IMR-90 (cell line): ENCODE measurements around the gene ATP12A. TPM values are rescaled to one million over a fixed set of nuclear protein-coding genes. Genes with fewer than 3 reads are reported as not detected.
A peak's percentile ranks its signal among the peaks of the same experiment; 100 is the strongest.

Experiments
- ATAC-seq: fragments of 200-7000 bp; cut with Tn5 transposase; 2 replicates; pipeline ENCODE4 v1.9.1; 2020; ENCODE audit warnings: low read depth, mild to moderate bottlenecking, moderate library complexity
- BruUV-seq: library from RNA; stranded (reverse); fragments of 400-500 nt; replicated peaks from 2 replicates; lab custom pipeline; 2021; lab: Mats Ljungman, UMichigan
- CTCF ChIA-PET: fragments of 300-600 bp; formaldehyde crosslinking; extraction: SDS; loops from one replicate; lab custom pipeline; 2021; ENCODE audit warnings: antibody characterized with exemption; lab: Yijun Ruan, JAX
- POLR2A ChIA-PET: fragments of 300-600 bp; sonication (Branson Sonifier 250); formaldehyde crosslinking; loops from one replicate; lab custom pipeline; 2022; ENCODE audit warnings: antibody characterized with exemption; ENCODE audit not compliant: unreplicated experiment; lab: Charles Lee
- DNase-seq: peaks from one replicate; pipeline ENCODE4 v3.0.0; 2013
- H2AFZ ChIP-seq: replicated peaks from 2 replicates; pipeline ENCODE3; 2013; ENCODE audit warnings: low read length, mild to moderate bottlenecking; ENCODE audit not compliant: poor library complexity
- H2AK5ac ChIP-seq: 2 replicates; pipeline ENCODE4 v1.6.1; 2013; ENCODE audit warnings: low read depth, low read length, inconsistent platforms
- H2AK9ac ChIP-seq: replicated peaks from 2 replicates; pipeline ENCODE3; 2013; ENCODE audit warnings: mild to moderate bottlenecking, low read depth, low read length, moderate library complexity; ENCODE audit not compliant: poor library complexity
- H2BK120ac ChIP-seq: 2 replicates; pipeline ENCODE4 v1.6.1; 2013; ENCODE audit warnings: low read depth, low read length, inconsistent platforms
- H2BK15ac ChIP-seq: 3 replicates; pipeline ENCODE4 v1.6.1; 2013; ENCODE audit warnings: low read depth, low read length, inconsistent platforms
- H2BK20ac ChIP-seq: 2 replicates; pipeline ENCODE4 v1.6.1; 2013; ENCODE audit warnings: low read depth, mild to moderate bottlenecking, inconsistent platforms, low read length, moderate library complexity
- H2BK5ac ChIP-seq: 2 replicates; pipeline ENCODE4 v1.6.1; 2013; ENCODE audit warnings: mild to moderate bottlenecking, low read depth, low read length, inconsistent platforms; ENCODE audit not compliant: poor library complexity, severe bottlenecking
- H3K14ac ChIP-seq: replicated peaks from 2 replicates; pipeline ENCODE4 v1.6.1; 2013; ENCODE audit warnings: low read depth, low read length, inconsistent platforms
- H3K18ac ChIP-seq: 2 replicates; pipeline ENCODE4 v1.6.1; 2013; ENCODE audit warnings: low read depth, low read length, control low read depth
- H3K23ac ChIP-seq: 2 replicates; pipeline ENCODE4 v1.6.1; 2013; ENCODE audit warnings: low read depth, low read length, inconsistent platforms
- H3K27ac ChIP-seq: 2 replicates; pipeline ENCODE4 v1.5.1; 2013; ENCODE audit warnings: mild to moderate bottlenecking, control low read depth, low read length; ENCODE audit not compliant: insufficient read depth
- H3K27me3 ChIP-seq: 2 replicates; pipeline ENCODE4 v1.6.1; 2013; ENCODE audit warnings: low read length; ENCODE audit not compliant: control insufficient read depth, insufficient read depth
- H3K36me3 ChIP-seq: 2 replicates; pipeline ENCODE4 v1.6.1; 2013; ENCODE audit warnings: low read length, mixed read lengths; ENCODE audit not compliant: control insufficient read depth, insufficient read depth
- H3K4ac ChIP-seq: 2 replicates; pipeline ENCODE4 v1.6.1; 2013; ENCODE audit warnings: low read depth, low read length, inconsistent platforms
- H3K4me1 ChIP-seq: 2 replicates; pipeline ENCODE4 v1.6.1; 2013; ENCODE audit warnings: low read length, mixed read lengths; ENCODE audit not compliant: control insufficient read depth, insufficient read depth
- H3K4me2 ChIP-seq: 2 replicates; pipeline ENCODE4 v1.6.1; 2013; ENCODE audit warnings: low read depth, mild to moderate bottlenecking, control low read depth, low read length, moderate library complexity
- H3K4me3 ChIP-seq: 2 replicates; pipeline ENCODE4 v1.5.1; 2013; ENCODE audit warnings: low read depth, mild to moderate bottlenecking, control low read depth, low read length, moderate library complexity; ENCODE audit not compliant: insufficient read depth
- H3K56ac ChIP-seq: 2 replicates; pipeline ENCODE4 v1.6.1; 2013; ENCODE audit warnings: low read length, inconsistent platforms; ENCODE audit not compliant: insufficient read depth; ENCODE audit errors: extremely low read depth
- H3K79me1 ChIP-seq, 2 experiments: 2 replicates each; pipeline ENCODE4 v1.6.1; 2013; ENCODE audit warnings: low read length in 2 of 2, inconsistent platforms in 1 of 2, low read depth in 1 of 2
- H3K9ac ChIP-seq: 2 replicates; pipeline ENCODE4 v1.6.1; 2013; ENCODE audit warnings: low read depth, low read length, control low read depth
- H3K9me1 ChIP-seq: 2 replicates; pipeline ENCODE4 v1.6.1; 2013; ENCODE audit warnings: low read length, inconsistent platforms; ENCODE audit not compliant: insufficient read depth
- H3K9me3 ChIP-seq: 2 replicates; pipeline ENCODE4 v1.6.1; 2013; ENCODE audit warnings: low read length; ENCODE audit not compliant: control insufficient read depth, insufficient read depth
- H4K20me1 ChIP-seq: 2 replicates; pipeline ENCODE4 v1.6.1; 2013; ENCODE audit warnings: low read length, inconsistent platforms; ENCODE audit not compliant: insufficient read depth
- H4K5ac ChIP-seq: 2 replicates; pipeline ENCODE4 v1.6.1; 2013; ENCODE audit warnings: mild to moderate bottlenecking, low read depth, low read length, control low read depth
- H4K8ac ChIP-seq, 2 experiments: 2 replicates each; pipeline ENCODE4 v1.6.1; 2013; ENCODE audit warnings: low read depth in 2 of 2, low read length in 2 of 2, control low read depth in 1 of 2, inconsistent platforms in 1 of 2
- H4K91ac ChIP-seq: 2 replicates; pipeline ENCODE4 v1.6.1; 2013; ENCODE audit warnings: low read depth, low read length, inconsistent platforms; ENCODE audit not compliant: insufficient read depth
- CEBPB ChIP-seq: IDR thresholded peaks from 2 replicates; pipeline ENCODE4 v1.6.1; 2012; ENCODE audit warnings: low read depth, low read length, improper control_type of control experiment
- CHD1 ChIP-seq: IDR thresholded peaks from 2 replicates; pipeline ENCODE4 v1.6.1; 2012; ENCODE audit warnings: low read depth, low read length, improper control_type of control experiment
- FOS ChIP-seq: fragments of 150-350 bp; IDR thresholded peaks from 2 replicates; pipeline ENCODE4 v1.6.1; 2016; ENCODE audit warnings: low read depth, low read length
- MAFK ChIP-seq: IDR thresholded peaks from 2 replicates; pipeline ENCODE4 v1.6.1; 2012; ENCODE audit warnings: low read depth, low read length, improper control_type of control experiment
- MAZ ChIP-seq: IDR thresholded peaks from 2 replicates; pipeline ENCODE4 v1.6.1; 2012; ENCODE audit warnings: low read depth, mild to moderate bottlenecking, low read length, improper control_type of control experiment, moderate library complexity, borderline replicate concordance
- MXI1 ChIP-seq: IDR thresholded peaks from 2 replicates; pipeline ENCODE4 v1.6.1; 2012; ENCODE audit warnings: low read depth, mild to moderate bottlenecking, low read length, moderate library complexity, borderline replicate concordance
- POLR2A ChIP-seq: IDR thresholded peaks from 2 replicates; pipeline ENCODE4 v1.6.1; 2012; ENCODE audit warnings: mild to moderate bottlenecking, low read depth, low read length
- RCOR1 ChIP-seq: IDR thresholded peaks from 2 replicates; pipeline ENCODE4 v1.6.1; 2012; ENCODE audit warnings: mild to moderate bottlenecking, low read length, improper control_type of control experiment; ENCODE audit not compliant: insufficient replicate concordance
- SMC3 ChIP-seq: fragments of 150-350 bp; IDR thresholded peaks from 2 replicates; pipeline ENCODE4 v1.6.1; 2016; ENCODE audit warnings: low read depth, mild to moderate bottlenecking, antibody characterized with exemption, low read length, moderate library complexity
- WGBS, 2 experiments: methylation state at CpG; one replicate each; pipeline versions ENCODE4 v1.1.5 to v1.1.7; 2013; ENCODE audit warnings: missing lambda C conversion rate in 2 of 2; ENCODE audit not compliant: insufficient read length in 1 of 2; ENCODE audit errors: extremely low coverage in 2 of 2; 5-methylcytosine and 5-hydroxymethylcytosine counted together
- dilution Hi-C: fragments of 300-500 bp; cut with HindIII; formaldehyde crosslinking; loops from one replicate; pipeline ENCODE4 v1.14.3; 2018; ENCODE audit warnings: low sequenced_read_pairs; ENCODE audit not compliant: unreplicated experiment
- in situ Hi-C: fragments of 300-500 bp; cut with MboI; formaldehyde crosslinking; loops from 3 replicates; pipeline ENCODE4 v1.14.3; 2019; ENCODE audit warnings: low sequenced_read_pairs, inconsistent platforms, mixed read lengths
- intact Hi-C: fragments of 100-400 bp; cut with micrococcal nuclease; formaldehyde crosslinking; loops from 2 replicates; pipeline ENCODE4 v1.10.0; 2022
- polyA plus RNA-seq, 3 experiments: library from polyadenylated mRNA; depleted of rRNA; stranded (reverse); fragments of >200 nt; gene quantifications; 2 replicates each; pipeline ENCODE4 v1.2.3, GENCODE V29; 2012; ENCODE audit warnings: low replicate concordance in 1 of 3
- total RNA-seq: library from RNA; depleted of rRNA; stranded (reverse); fragments of >200 nt; gene quantifications from 2 replicates; pipeline ENCODE4 v1.2.3, GENCODE V29; 2012
- TF ChIP-seq, protein P1 (sequence below): fragments of 150-350 bp; IDR thresholded peaks from 2 replicates; pipeline ENCODE4 v1.6.1; 2017; ENCODE audit warnings: mild to moderate bottlenecking, antibody characterized with exemption, low read length, low read depth
- TF ChIP-seq, protein P2 (sequence below): fragments of 150-350 bp; IDR thresholded peaks from 2 replicates; pipeline ENCODE4 v1.6.1; 2016; ENCODE audit warnings: low read depth, mild to moderate bottlenecking, low read length, moderate library complexity, borderline replicate concordance

The ATP12A gene
- total and polyA plus RNA-seq, 2 of the 4 experiments (the other 2 are of a cell fraction): not detected

DNA sequence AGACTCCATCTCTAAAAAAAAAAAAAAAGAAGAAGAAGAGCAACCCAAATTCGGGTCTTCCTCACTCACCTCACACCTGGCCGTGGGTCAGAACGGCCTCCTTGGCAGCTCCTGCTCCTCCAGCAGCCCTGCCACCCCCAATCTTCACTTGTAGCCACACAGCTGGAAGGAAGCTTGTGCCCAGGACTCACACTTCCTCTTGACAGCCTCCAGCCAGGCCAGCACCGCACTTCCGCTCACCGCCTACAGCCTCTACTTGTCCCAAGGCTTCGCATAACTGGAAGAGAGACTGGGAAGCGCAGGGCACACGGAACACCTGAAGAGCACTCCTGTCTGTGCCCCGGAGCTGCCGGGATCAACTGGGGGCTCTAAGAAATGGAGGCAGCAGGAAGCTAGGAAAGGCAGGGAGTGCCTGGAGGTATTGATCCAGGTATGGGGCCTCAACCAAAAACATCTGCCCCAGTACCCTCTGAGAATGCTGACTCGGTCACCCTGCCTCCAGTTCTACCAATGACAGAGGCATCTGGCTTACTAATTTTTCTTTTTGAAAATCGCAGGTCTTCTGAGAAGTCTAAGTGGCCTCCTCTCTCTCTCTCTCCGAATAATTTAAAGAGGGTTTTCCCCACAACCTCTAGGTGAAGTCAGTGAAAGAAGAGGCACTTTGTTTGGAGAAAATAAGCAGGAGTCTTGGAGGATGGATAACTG lies 31.1 kb upstream of the ATP12A start:
- no peak for TF ChIP-seq CEBPB
- no peak for TF ChIP-seq MAFK
- no peak for TF ChIP-seq SMC3
- TF ChIP-seq, protein P1, sequence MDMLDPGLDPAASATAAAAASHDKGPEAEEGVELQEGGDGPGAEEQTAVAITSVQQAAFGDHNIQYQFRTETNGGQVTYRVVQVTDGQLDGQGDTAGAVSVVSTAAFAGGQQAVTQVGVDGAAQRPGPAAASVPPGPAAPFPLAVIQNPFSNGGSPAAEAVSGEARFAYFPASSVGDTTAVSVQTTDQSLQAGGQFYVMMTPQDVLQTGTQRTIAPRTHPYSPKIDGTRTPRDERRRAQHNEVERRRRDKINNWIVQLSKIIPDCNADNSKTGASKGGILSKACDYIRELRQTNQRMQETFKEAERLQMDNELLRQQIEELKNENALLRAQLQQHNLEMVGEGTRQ: no peak
- no peak for TF ChIP-seq CHD1
- TF ChIP-seq RCOR1: no peak
- no peak for TF ChIP-seq POLR2A
- TF ChIP-seq FOS: no peak
- no peak for TF ChIP-seq MAZ
- TF ChIP-seq, protein P2, sequence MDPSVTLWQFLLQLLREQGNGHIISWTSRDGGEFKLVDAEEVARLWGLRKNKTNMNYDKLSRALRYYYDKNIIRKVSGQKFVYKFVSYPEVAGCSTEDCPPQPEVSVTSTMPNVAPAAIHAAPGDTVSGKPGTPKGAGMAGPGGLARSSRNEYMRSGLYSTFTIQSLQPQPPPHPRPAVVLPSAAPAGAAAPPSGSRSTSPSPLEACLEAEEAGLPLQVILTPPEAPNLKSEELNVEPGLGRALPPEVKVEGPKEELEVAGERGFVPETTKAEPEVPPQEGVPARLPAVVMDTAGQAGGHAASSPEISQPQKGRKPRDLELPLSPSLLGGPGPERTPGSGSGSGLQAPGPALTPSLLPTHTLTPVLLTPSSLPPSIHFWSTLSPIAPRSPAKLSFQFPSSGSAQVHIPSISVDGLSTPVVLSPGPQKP: no peak
- TF ChIP-seq MXI1: no peak
- no peak overlapping the region for H3K56ac ChIP-seq
- H4K5ac ChIP-seq: no peak overlapping the region
- no peak overlapping the region; the same call in 1 of the 2 replicates for H3K18ac ChIP-seq
- H3K23ac ChIP-seq: no peak overlapping the region
- no peak overlapping the region for H2BK5ac ChIP-seq
- H3K4me2 ChIP-seq: no peak overlapping the region
- no peaks in the 10 kb centered on the region for H3K36me3 ChIP-seq
- no peak overlapping the region for H3K4ac ChIP-seq
- no peak overlapping the region for H4K8ac ChIP-seq
- peak overlapping the region; percentile 68 for H2AFZ ChIP-seq
- in situ Hi-C loops: no loop called here
- no TSS peak for BruUV-seq
- ATAC-seq (no peak), DNase-seq (no peak)
- H2AK9ac ChIP-seq: no peak overlapping the region
- dilution Hi-C loops: no loop called here
- H2BK15ac ChIP-seq: no peak overlapping the region
- POLR2A ChIA-PET: no interaction called here
- no peaks in the 10 kb centered on the region for H3K9me3 ChIP-seq
- WGBS, 2 experiments: 20% methylated on average over 1 of the region's 14 CpGs; no CpG with 5 or more reads in 1 of the 2 experiments
- H3K79me1 ChIP-seq: no peaks in the 10 kb centered on the region
- no peak overlapping the region for H3K14ac ChIP-seq
- H3K4me1 ChIP-seq: 0 out of 2 replicates have a peak, but pooled peaks cover 1% of the 10 kb centered on the region
- no peak overlapping the region for H4K91ac ChIP-seq
- H3K9ac ChIP-seq: no peak overlapping the region
- intact Hi-C loops: no loop called here
- no peak overlapping the region for H3K4me3 ChIP-seq
- H2AK5ac ChIP-seq: no peak overlapping the region
- H2BK20ac ChIP-seq: no peak overlapping the region
- H4K20me1 ChIP-seq: no peaks in the 10 kb centered on the region
- no peak overlapping the region for H2BK120ac ChIP-seq
- H3K27me3 ChIP-seq: peaks cover 4% of the 10 kb centered on the region; the same call in 1 of the 2 replicates
- H3K27ac ChIP-seq: no peak overlapping the region
- CTCF ChIA-PET: no interaction called here
- H3K9me1 ChIP-seq: no peaks in the 10 kb centered on the region
